Hepatocyte (in vitro differentiated cells): ENCODE data around the gene CMIP. TPM values are rescaled to one million over a fixed set of nuclear protein-coding genes. Genes with fewer than 3 reads are reported as not detected.

Experiments
- DNase-seq: peaks from one replicate; pipeline ENCODE4 v3.0.0-alpha.2; 2016; ENCODE audit warnings: low spot score
- H2AFZ ChIP-seq: fragments of 200-600 bp; sonication (generic); 2 replicates; pipeline ENCODE4 v1.6.0; 2016; ENCODE audit warnings: antibody characterized with exemption, mild to moderate bottlenecking
- H3K27ac ChIP-seq: fragments of 200-600 bp; sonication (generic); 2 replicates; pipeline ENCODE4 v1.5.1; 2016; ENCODE audit warnings: mild to moderate bottlenecking
- H3K27me3 ChIP-seq: fragments of 200-600 bp; sonication (generic); 2 replicates; pipeline ENCODE4 v1.6.1; 2016
- H3K36me3 ChIP-seq: fragments of 200-600 bp; sonication (generic); replicated peaks from 2 replicates; pipeline ENCODE4 v1.5.1; 2016; ENCODE audit warnings: low read depth; ENCODE audit not compliant: insufficient read depth
- H3K4me1 ChIP-seq: fragments of 200-600 bp; sonication (generic); 2 replicates; pipeline ENCODE4 v1.5.1; 2016; ENCODE audit warnings: mild to moderate bottlenecking, moderate library complexity; ENCODE audit not compliant: insufficient read depth
- H3K4me2 ChIP-seq: fragments of 200-600 bp; sonication (generic); 2 replicates; pipeline ENCODE4 v1.6.0; 2016
- H3K4me3 ChIP-seq: fragments of 200-600 bp; sonication (generic); 2 replicates; pipeline ENCODE4 v1.5.1; 2016; ENCODE audit warnings: mild to moderate bottlenecking
- H3K79me2 ChIP-seq: fragments of 200-600 bp; sonication (generic); 2 replicates; pipeline ENCODE4 v1.6.0; 2017; ENCODE audit warnings: mild to moderate bottlenecking
- H3K9me2 ChIP-seq: fragments of 200-600 bp; sonication (generic); replicated peaks from 2 replicates; pipeline ENCODE4 v1.6.0; 2017; ENCODE audit warnings: mild to moderate bottlenecking; ENCODE audit not compliant: insufficient read depth
- H3K9me3 ChIP-seq: fragments of 200-600 bp; sonication (generic); 2 replicates; pipeline ENCODE4 v1.5.1; 2016; ENCODE audit warnings: low read depth, mild to moderate bottlenecking
- H4K20me1 ChIP-seq: fragments of 200-600 bp; sonication (generic); 2 replicates; pipeline ENCODE4 v1.6.0; 2016; ENCODE audit warnings: mild to moderate bottlenecking; ENCODE audit not compliant: insufficient read depth, poor library complexity, severe bottlenecking
- CTCF ChIP-seq: fragments of 200-600 bp; sonication (generic); IDR thresholded peaks from 2 replicates; pipeline ENCODE4 v1.5.1; 2016; ENCODE audit warnings: antibody characterized with exemption, mild to moderate bottlenecking; ENCODE audit not compliant: poor library complexity
- EZH2 ChIP-seq: fragments of 200-600 bp; sonication (generic); IDR thresholded peaks from 2 replicates; pipeline ENCODE4 v1.6.1; 2016; ENCODE audit warnings: antibody characterized with exemption, mild to moderate bottlenecking, borderline replicate concordance
- EZH2phosphoT487 ChIP-seq: fragments of 200-600 bp; sonication (generic); IDR thresholded peaks from one replicate; pipeline ENCODE4 v1.6.1; 2018; ENCODE audit warnings: antibody characterized with exemption, mild to moderate bottlenecking, low read depth, moderate library complexity; ENCODE audit not compliant: unreplicated experiment, severe bottlenecking
- WGBS: methylation state at CpG from one replicate; pipeline ENCODE4 v1.1.6; 2016; ENCODE audit warnings: low lambda C conversion rate; ENCODE audit errors: missing lambda C conversion rate; 5-methylcytosine and 5-hydroxymethylcytosine counted together
- polyA plus RNA-seq: library from polyadenylated mRNA; unstranded; fragments of >200 nt; fragmentation: Nextera tagmentation; extraction: Ambion mirVana; gene quantifications from 2 replicates; pipeline ENCODE4 v1.2.1, GENCODE V29; 2016
- total RNA-seq: library from RNA; depleted of rRNA; stranded (reverse); fragments of >200 nt; gene quantifications from 2 replicates; pipeline ENCODE4 v1.2.3, GENCODE V29; 2014

Gene CMIP
- total and polyA plus RNA-seq, 2 experiments from 2014 or later, result 5.8 to 17.8 TPM

DNA sequence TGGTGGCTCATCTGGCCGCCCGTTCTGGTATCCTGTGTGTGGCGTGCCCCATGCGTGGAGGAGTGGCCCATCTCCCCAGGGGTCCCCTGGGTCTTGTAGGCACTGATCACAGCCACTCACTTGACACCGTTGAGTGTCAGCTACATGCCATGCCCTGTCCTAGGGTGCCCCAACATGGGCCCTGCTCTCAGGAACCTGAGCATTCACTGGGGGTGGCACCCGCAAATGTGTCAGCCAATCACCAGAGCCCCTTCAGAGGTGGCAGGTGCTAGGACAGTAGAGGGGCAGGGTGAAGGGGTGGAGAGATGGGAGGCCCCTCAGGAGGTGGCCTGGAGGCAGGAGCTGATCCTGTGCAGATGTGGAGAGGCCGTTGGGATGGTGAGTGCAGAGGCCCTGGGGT, 27.8 kb downstream of the CMIP start:
- TF ChIP-seq EZH2 (no peak), CTCF (no peak), EZH2phosphoT487 (no peak)
- 87% methylated on average over 7 of the region's 7 CpGs for WGBS
- H2AFZ ChIP-seq, result no peak overlapping the region

DNA sequence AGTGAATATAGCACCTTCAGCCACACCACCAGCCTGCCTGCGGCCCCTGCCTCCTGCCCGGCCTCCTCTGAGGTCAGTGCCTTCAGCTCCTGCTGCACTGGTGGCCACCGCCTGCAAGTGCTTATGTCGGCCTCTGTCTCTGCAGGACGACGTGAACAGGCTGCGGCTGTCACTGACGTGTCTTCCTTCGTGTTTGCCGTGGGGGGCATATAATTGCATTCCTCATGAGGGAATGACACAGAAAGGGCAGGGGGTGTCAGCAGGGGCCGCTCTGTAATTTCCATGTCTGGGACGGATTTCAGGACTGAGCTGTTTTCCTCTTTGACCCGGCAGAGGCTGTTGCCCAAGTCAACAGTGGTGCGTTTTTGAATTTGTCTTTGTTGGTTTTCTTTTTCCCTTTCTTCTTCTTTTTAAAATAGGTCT, 28.5 kb downstream of the CMIP start:
- DNase-seq, result no peak
- no peak for TF ChIP-seq CTCF
- no peak for TF ChIP-seq EZH2phosphoT487
- no peak overlapping the region for H2AFZ ChIP-seq
- no peak overlapping the region for H3K27ac ChIP-seq
- H3K36me3 ChIP-seq, result no peaks in the 10 kb centered on the region
- no peaks in the 10 kb centered on the region for H3K9me2 ChIP-seq
- H4K20me1 ChIP-seq, result peaks cover 71% of the 10 kb centered on the region
- H3K27me3 ChIP-seq, result no peaks in the 10 kb centered on the region
- 78% methylated on average over 14 of the region's 14 CpGs for WGBS
- no peaks in the 10 kb centered on the region for H3K9me3 ChIP-seq
- H3K4me3 ChIP-seq, result no peak overlapping the region
- H3K79me2 ChIP-seq, result peaks cover 96% of the 10 kb centered on the region
- peaks cover 11% of the 10 kb centered on the region for H3K4me1 ChIP-seq
- H3K4me2 ChIP-seq, result no peak overlapping the region

More for the DNA sequence above, 27.8 kb downstream of the CMIP start:
- Histone ChIP-seq H3K27ac (no peak overlapping the region), H3K79me2 (peaks cover 96% of the 10 kb centered on the region), H3K4me1 (peaks cover 11% of the 10 kb centered on the region), H3K27me3 (no peaks in the 10 kb centered on the region), H3K4me3 (no peak overlapping the region), H3K4me2 (no peak overlapping the region), H3K9me3 (no peaks in the 10 kb centered on the region), H4K20me1 (peaks cover 72% of the 10 kb centered on the region), H3K9me2 (no peaks in the 10 kb centered on the region), H3K36me3 (no peaks in the 10 kb centered on the region)
- no peak for DNase-seq

DNA sequence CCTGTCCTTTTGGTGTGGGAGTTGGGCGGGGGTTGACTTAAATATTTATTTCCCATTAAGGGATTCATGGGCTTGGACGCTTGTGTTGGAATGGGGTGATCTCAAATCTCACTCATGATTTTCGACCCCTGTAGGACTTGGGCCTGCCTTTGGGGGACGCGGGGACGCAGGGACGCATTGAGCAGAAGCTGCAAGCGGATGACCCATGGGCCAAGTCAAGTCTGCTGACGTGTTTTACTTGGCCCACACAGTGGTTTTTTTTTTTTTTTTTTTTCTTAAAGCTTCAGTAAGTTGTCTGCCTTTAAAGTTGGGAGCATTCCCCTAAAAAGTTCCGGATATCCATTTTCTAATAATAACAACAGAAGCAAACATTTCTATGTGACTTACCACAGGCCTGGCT, 28.9 kb downstream of the CMIP start:
- H4K20me1 ChIP-seq, result peaks cover 69% of the 10 kb centered on the region
- no peak overlapping the region for H2AFZ ChIP-seq
- H3K27ac ChIP-seq, result no peak overlapping the region

More for the DNA sequence above, 28.9 kb downstream of the CMIP start:
- Histone ChIP-seq H3K9me3 (no peaks in the 10 kb centered on the region), H3K79me2 (peaks cover 96% of the 10 kb centered on the region), H3K36me3 (no peaks in the 10 kb centered on the region), H3K4me1 (peaks cover 11% of the 10 kb centered on the region), H3K4me2 (no peak overlapping the region), H3K27me3 (no peaks in the 10 kb centered on the region), H3K4me3 (no peak overlapping the region), H3K9me2 (no peaks in the 10 kb centered on the region)
- TF ChIP-seq EZH2phosphoT487 (no peak), EZH2 (no peak), CTCF (no peak)
- DNase-seq, result no peak
- 93% methylated on average over 10 of the region's 10 CpGs for WGBS
